ACC112 (cell line): ENCODE data around the gene EMILIN1.
A peak's percentile ranks its signal among the peaks of the same experiment; 100 is the strongest.

Experiments
- H2AFZ ChIP-seq: fragments of 200-600 bp; sonication (generic); one replicate; pipeline ENCODE4 v1.6.0; 2017; ENCODE audit warnings: antibody characterized with exemption, low read length; ENCODE audit not compliant: unreplicated experiment
- H3K27ac ChIP-seq: fragments of 200-600 bp; sonication (generic); 2 replicates; pipeline ENCODE4 v1.5.1; 2014; ENCODE audit warnings: low read depth, mild to moderate bottlenecking, antibody characterized with exemption, low read length, moderate library complexity
- H3K27me3 ChIP-seq: fragments of 200-600 bp; sonication (generic); 2 replicates; pipeline ENCODE4 v1.6.1; 2014; ENCODE audit warnings: mild to moderate bottlenecking, antibody characterized with exemption, low read length, moderate library complexity, mixed read lengths; ENCODE audit not compliant: insufficient read depth
- H3K36me3 ChIP-seq: fragments of 200-600 bp; sonication (generic); 2 replicates; pipeline ENCODE4 v1.6.1; 2016; ENCODE audit warnings: mild to moderate bottlenecking, antibody characterized with exemption, low read length, moderate library complexity, mixed read lengths; ENCODE audit not compliant: insufficient read depth
- H3K4me1 ChIP-seq: fragments of 200-600 bp; sonication (generic); one replicate; pipeline ENCODE4 v1.6.1; 2016; ENCODE audit warnings: low read length, mixed read lengths; ENCODE audit not compliant: insufficient read depth, unreplicated experiment, control insufficient read depth
- H3K4me3 ChIP-seq: fragments of 200-600 bp; sonication (generic); 2 replicates; pipeline ENCODE4 v1.5.1; 2014; ENCODE audit warnings: mild to moderate bottlenecking, low read depth, low read length
- H3K79me2 ChIP-seq: fragments of 200-600 bp; sonication (generic); one replicate; pipeline ENCODE4 v1.6.0; 2016; ENCODE audit warnings: low read length; ENCODE audit not compliant: control insufficient read depth, unreplicated experiment, insufficient read depth

The EMILIN1 gene

GRCh38 chr2:27125104-27125503 lies 46.7 kb downstream of the EMILIN1 start:
- Histone ChIP-seq H2AFZ (no peak overlapping the region), H3K27me3 (no peaks in the 10 kb centered on the region), H3K4me3 (no peak overlapping the region), H3K79me2 (no peaks in the 10 kb centered on the region), H3K27ac (no peak overlapping the region), H3K36me3 (no peaks in the 10 kb centered on the region), H3K4me1 (peaks cover 3% of the 10 kb centered on the region)

- Histone ChIP-seq H3K36me3 (no peaks in the 10 kb centered on the region), H3K27me3 (no peaks in the 10 kb centered on the region)
These were observed 47.9 kb downstream of the EMILIN1 start for GRCh38 chr2:27126252-27126710.

GRCh38 chr2:27127883-27128667 lies 49.7 kb downstream of the EMILIN1 start:
- Histone ChIP-seq H3K4me3 (no peak overlapping the region), H3K79me2 (peaks cover 4% of the 10 kb centered on the region), H3K27me3 (no peaks in the 10 kb centered on the region), H3K27ac (no peak overlapping the region), H2AFZ (no peak overlapping the region), H3K4me1 (peaks cover 7% of the 10 kb centered on the region), H3K36me3 (no peaks in the 10 kb centered on the region)

More at GRCh38 chr2:27126252-27126710, 47.9 kb downstream of the EMILIN1 start:
- H3K27ac ChIP-seq, result no peak overlapping the region
- H3K4me3 ChIP-seq, result no peak overlapping the region
- H3K79me2 ChIP-seq, result no peaks in the 10 kb centered on the region
- H3K4me1 ChIP-seq, result peaks cover 3% of the 10 kb centered on the region
- no peak overlapping the region for H2AFZ ChIP-seq

DNA sequence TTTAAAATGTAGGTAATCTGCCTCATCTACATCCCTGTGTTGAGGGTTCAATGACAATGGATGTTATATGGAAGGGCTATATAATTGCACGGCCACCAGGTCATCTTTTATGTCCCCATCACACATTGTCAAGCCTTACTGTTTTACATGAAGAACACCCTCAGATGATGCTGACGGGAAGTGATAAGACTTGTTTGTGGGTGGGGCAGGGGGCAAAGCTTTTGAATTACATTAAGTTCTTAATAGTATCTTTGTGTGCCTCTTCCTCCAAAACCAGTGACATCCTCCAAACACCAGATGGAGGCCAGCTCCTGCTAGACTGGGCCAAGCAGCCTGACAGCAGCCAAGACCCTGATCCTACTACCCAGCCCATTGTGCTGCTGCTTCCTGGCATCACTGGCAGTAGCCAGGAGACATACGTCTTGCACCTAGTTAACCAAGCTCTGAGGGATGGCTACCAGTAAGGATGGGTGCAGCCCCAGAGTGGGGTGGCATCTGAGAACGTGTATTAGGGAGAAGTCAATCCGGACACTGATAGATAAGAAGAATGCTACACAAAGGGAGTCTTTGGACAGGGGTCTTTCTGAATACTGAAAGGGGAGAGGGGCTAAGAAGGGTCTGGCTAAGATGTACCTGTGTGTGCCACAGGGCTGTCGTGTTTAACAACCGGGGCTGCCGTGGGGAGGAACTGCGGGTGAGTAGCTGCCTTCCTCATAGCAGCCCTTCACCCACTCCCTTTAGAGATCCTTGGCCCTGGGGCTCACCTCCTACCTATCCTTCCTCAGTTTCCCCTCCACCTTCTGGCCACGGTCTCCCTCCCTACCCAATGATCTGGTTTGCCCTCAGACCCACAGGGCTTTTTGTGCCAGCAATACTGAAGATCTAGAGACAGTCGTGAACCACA lies 50.5 kb downstream of the EMILIN1 start:
- H3K27ac ChIP-seq, result no peak overlapping the region
- H3K4me3 ChIP-seq, result no peak overlapping the region
- H3K36me3 ChIP-seq, result no peaks in the 10 kb centered on the region
- no peaks in the 10 kb centered on the region for H3K27me3 ChIP-seq
- H2AFZ ChIP-seq, result no peak overlapping the region
- peaks cover 8% of the 10 kb centered on the region for H3K4me1 ChIP-seq
- peaks cover 13% of the 10 kb centered on the region for H3K79me2 ChIP-seq

DNA sequence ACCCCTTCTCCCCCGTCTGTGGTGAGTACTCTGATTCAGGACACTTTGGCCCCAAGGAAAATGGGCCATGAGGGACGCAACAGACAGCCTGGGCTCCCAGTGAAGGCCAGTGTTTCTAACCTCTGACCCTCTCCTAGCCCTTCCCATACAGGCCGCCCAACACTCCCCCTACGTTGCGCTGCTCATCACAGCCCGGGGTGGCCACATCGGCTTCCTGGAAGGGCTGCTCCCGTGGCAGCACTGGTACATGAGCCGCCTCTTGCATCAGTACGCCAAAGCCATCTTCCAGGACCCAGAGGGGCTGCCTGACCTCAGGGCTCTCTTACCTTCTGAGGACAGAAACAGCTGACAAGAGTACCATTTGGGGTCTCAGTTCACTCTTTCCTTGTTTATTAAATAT lies 52.0 kb downstream of the EMILIN1 start:
- H3K36me3 ChIP-seq, result no peaks in the 10 kb centered on the region
- no peak overlapping the region for H3K27ac ChIP-seq
- H3K27me3 ChIP-seq, result no peaks in the 10 kb centered on the region
- H2AFZ ChIP-seq, result no peak overlapping the region
- H3K4me1 ChIP-seq, result peaks cover 8% of the 10 kb centered on the region
- peaks cover 16% of the 10 kb centered on the region for H3K79me2 ChIP-seq
- no peak overlapping the region for H3K4me3 ChIP-seq

DNA sequence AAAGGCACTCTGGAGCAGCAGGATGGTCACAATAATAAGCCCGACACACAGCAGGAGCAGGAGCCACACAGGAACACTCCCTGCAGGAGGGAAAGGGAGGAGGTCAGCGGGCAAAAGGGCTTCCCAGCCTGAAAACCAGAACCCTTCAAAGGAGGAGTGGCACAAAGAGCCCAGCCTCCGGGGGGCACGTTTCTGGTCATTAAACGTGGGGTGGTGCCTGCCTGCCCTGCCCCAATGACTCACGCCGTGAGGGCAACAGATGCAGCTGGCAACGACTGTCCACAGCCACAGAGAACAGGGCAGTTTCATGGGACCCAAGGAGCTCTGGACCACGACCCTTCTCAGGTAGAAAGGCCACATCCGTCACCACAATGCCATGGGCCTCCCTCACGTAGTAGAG lies 53.0 kb downstream of the EMILIN1 start:
- peaks cover 16% of the 10 kb centered on the region for H3K79me2 ChIP-seq
- H3K27me3 ChIP-seq, result no peaks in the 10 kb centered on the region
- H3K4me1 ChIP-seq, result peaks cover 8% of the 10 kb centered on the region
- H3K36me3 ChIP-seq, result no peaks in the 10 kb centered on the region
- H3K27ac ChIP-seq, result no peak overlapping the region
- H2AFZ ChIP-seq, result no peak overlapping the region
- no peak overlapping the region for H3K4me3 ChIP-seq

- Histone ChIP-seq H3K27ac (no peak overlapping the region), H3K36me3 (no peaks in the 10 kb centered on the region), H3K4me3 (peak overlapping the region; percentile 90), H2AFZ (no peak overlapping the region), H3K27me3 (no peaks in the 10 kb centered on the region), H3K4me1 (peaks cover 8% of the 10 kb centered on the region), H3K79me2 (peaks cover 16% of the 10 kb centered on the region)
These were observed 54.9 kb downstream of the EMILIN1 start for GRCh38 chr2:27133195-27133875.

GRCh38 chr2:27133905-27134780 lies 55.7 kb downstream of the EMILIN1 start, which contains the start of gene PREB:
Gene PREB, minus strand, starts transcription at chr2:27134636. Its CDS starts 215 bp downstream, at chr2:27134421.
- no peaks in the 10 kb centered on the region for H3K27me3 ChIP-seq
- H2AFZ ChIP-seq, result peak within 1 kb of the TSS; percentile 68
- no peak within 1 kb of the TSS for H3K27ac ChIP-seq
- H3K36me3 ChIP-seq, result no peaks in the 10 kb centered on the region
- H3K79me2 ChIP-seq, result peaks cover 16% of the 10 kb centered on the region
- peaks cover 8% of the 10 kb centered on the region for H3K4me1 ChIP-seq
- H3K4me3 ChIP-seq, result peak within 1 kb of the TSS; percentile 90

GRCh38 chr2:27134781-27135477 lies 56.5 kb downstream of the EMILIN1 start:
- H3K27ac ChIP-seq, result no peak overlapping the region
- H3K4me1 ChIP-seq, result peaks cover 8% of the 10 kb centered on the region
- H3K4me3 ChIP-seq, result peak overlapping the region; percentile 90; the same call in 1 of the 2 replicates
- peaks cover 16% of the 10 kb centered on the region for H3K79me2 ChIP-seq
- peak overlapping the region; percentile 46 for H2AFZ ChIP-seq
- no peaks in the 10 kb centered on the region for H3K27me3 ChIP-seq
- H3K36me3 ChIP-seq, result no peaks in the 10 kb centered on the region
